Left lung (tissue), 10 donors: ENCODE data around the gene STK36. TPM values are rescaled to one million over a fixed set of nuclear protein-coding genes. Genes with fewer than 3 reads are reported as not detected.

Source experiments
- ATAC-seq: fragments of 200-7000 bp; cut with Tn5 transposase; one replicate; pipeline ENCODE4 v1.9.1; 2020; ENCODE audit warnings: moderate library complexity
- DNase-seq, 4 donors: peaks; one replicate each; pipeline ENCODE4 v3.0.0-alpha.2; 2013 to 2020
- H3K27ac ChIP-seq, 2 donors: fragments of 200-600 bp; sonication (generic) in 1 of 2; one replicate each; pipeline versions ENCODE4 v1.5.0 to v1.8.0; 2020 to 2021
- H3K27me3 ChIP-seq, 2 donors: fragments of 200-600 bp; sonication (generic) in 1 of 2; one replicate each; pipeline versions ENCODE4 v1.5.0 to v1.8.0; 2020 to 2021
- H3K36me3 ChIP-seq, 2 donors: fragments of 200-600 bp; sonication (generic) in 1 of 2; one replicate each; pipeline versions ENCODE4 v1.5.0 to v1.8.0; 2020 to 2021
- H3K4me1 ChIP-seq, 2 donors: fragments of 200-600 bp; one replicate each; pipeline ENCODE4 v1.8.0; 2021
- H3K4me3 ChIP-seq, 2 donors: fragments of 200-600 bp; sonication (generic) in 1 of 2; one replicate each; pipeline versions ENCODE4 v1.5.0 to v1.8.0; 2020 to 2021; ENCODE audit warnings: mild to moderate bottlenecking in 1 of 2
- H3K9me3 ChIP-seq, 2 donors: fragments of 200-600 bp; sonication (generic) in 1 of 2; one replicate each; pipeline versions ENCODE4 v1.5.0 to v1.8.0; 2020 to 2021
- intact Hi-C, 2 donors: fragments of 100-400 bp; cut with DNase I; formaldehyde crosslinking; loops; one replicate each; pipeline versions ENCODE4 v1.11.2 to v1.14.2; 2022
- polyA plus RNA-seq, 6 donors: library from polyadenylated mRNA; unstranded; fragments of 120-200 nt; gene quantifications; one replicate each; pipeline ENCODE4 v1.2.1, GENCODE V29; 2013; ENCODE audit not compliant: insufficient read length in 6 of 6
- total RNA-seq, 2 donors: library from RNA; stranded (reverse); fragmentation: NEBNext Ultra II Directional; extraction: Animal tissue kit (Norgen Biotek cat#: 25700); gene quantifications; one replicate each; pipeline ENCODE4 v1.2.1, GENCODE V29; 2021
- TF ChIP-seq, protein P1 (sequence below), 2 donors: fragments of 200-600 bp; sonication (generic) in 1 of 2; IDR thresholded peaks; one replicate each; pipeline versions ENCODE4 v1.5.0 to v1.8.0; 2021; ENCODE audit warnings: antibody characterized with exemption in 2 of 2
- donor health status: DM: no; HTN: yes; CAD: no.
- donor health status: DM: no; HTN: no; CAD: no.

STK36 gene
- total and polyA plus RNA-seq, 8 donors = 40.1 to 112 (median 94.9) TPM

DNA sequence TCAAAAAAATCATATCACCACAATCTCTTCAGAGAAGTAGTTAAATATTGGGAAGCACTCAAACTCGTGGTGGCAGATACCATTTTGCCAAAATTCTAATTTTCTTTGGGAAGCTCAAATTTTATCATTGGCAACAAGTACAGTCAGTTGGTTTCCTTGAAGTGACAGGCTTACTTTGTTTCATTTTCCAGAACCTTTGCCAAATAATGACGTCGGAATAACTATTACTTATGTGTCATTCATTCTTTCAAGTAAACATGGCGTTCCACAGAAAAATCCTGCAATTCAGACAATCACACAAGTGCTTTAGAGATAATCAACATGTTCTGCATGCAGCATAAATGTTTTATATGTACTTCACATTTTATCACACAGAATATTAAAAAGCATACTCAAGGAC lies 44.2 kb downstream of the STK36 start:
- ATAC-seq (no peak), DNase-seq (no peak)
- H3K27ac ChIP-seq = no peak overlapping the region
- intact Hi-C loops = loop anchor here in 1 of 2 donors (10.0 kb wide), 1 partner anchor 129 kb away; no protein-coding TSS in a partner anchor
- TF ChIP-seq, protein P1, sequence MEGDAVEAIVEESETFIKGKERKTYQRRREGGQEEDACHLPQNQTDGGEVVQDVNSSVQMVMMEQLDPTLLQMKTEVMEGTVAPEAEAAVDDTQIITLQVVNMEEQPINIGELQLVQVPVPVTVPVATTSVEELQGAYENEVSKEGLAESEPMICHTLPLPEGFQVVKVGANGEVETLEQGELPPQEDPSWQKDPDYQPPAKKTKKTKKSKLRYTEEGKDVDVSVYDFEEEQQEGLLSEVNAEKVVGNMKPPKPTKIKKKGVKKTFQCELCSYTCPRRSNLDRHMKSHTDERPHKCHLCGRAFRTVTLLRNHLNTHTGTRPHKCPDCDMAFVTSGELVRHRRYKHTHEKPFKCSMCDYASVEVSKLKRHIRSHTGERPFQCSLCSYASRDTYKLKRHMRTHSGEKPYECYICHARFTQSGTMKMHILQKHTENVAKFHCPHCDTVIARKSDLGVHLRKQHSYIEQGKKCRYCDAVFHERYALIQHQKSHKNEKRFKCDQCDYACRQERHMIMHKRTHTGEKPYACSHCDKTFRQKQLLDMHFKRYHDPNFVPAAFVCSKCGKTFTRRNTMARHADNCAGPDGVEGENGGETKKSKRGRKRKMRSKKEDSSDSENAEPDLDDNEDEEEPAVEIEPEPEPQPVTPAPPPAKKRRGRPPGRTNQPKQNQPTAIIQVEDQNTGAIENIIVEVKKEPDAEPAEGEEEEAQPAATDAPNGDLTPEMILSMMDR (IDR thresholded peaks at IDR 0.05) = no peak
- H3K36me3 ChIP-seq = peaks cover 0 to 10% of the 10 kb centered on the region in 2 donors
- H3K27me3 ChIP-seq = no peaks in the 10 kb centered on the region
- H3K4me1 ChIP-seq = peaks cover 8 to 50% of the 10 kb centered on the region in 2 donors
- no peak overlapping the region for H3K4me3 ChIP-seq
- no peaks in the 10 kb centered on the region for H3K9me3 ChIP-seq

GRCh38 chr2:218717262-218717661 lies 45.4 kb downstream of the STK36 start:
- H3K27me3 ChIP-seq = no peaks in the 10 kb centered on the region
- ATAC-seq = peak; percentile 80
- TF ChIP-seq, protein P1 (IDR thresholded peaks at IDR 0.05) = no peak
- no peak for DNase-seq
- no peak overlapping the region for H3K4me3 ChIP-seq
- H3K9me3 ChIP-seq = no peaks in the 10 kb centered on the region
- intact Hi-C loops = loop anchor here in 1 of 2 donors (10.0 kb wide), 1 partner anchor 128 kb away; no protein-coding TSS in a partner anchor
- peaks cover 0 to 10% of the 10 kb centered on the region in 2 donors for H3K36me3 ChIP-seq
- peaks cover 0 to 46% of the 10 kb centered on the region in 2 donors for H3K4me1 ChIP-seq
- peak overlapping the region in 1 of 2 donors; percentile 30 for H3K27ac ChIP-seq

DNA sequence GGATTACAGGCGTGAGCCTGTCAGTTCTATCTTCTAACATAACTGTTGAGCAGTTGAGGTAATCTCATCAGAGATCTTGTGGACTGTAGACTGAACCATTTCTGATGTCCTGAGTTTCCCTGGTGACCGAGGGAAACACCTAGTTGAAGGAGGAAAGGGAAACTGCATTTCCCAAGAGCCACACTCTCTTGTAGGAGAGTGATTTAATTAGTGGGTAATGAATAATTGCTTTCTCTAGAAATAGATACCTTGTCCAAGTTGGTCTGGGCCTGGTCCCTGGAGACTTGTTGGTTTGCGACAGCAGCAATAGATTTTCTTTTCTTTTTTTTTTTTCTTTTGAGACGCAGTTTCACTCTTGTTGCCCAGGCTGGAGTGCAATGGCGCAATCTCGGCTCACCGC lies 46.2 kb downstream of the STK36 start:
- TF ChIP-seq, protein P1 (IDR thresholded peaks at IDR 0.05) = no peak
- no peak for ATAC-seq
- H3K9me3 ChIP-seq = no peaks in the 10 kb centered on the region
- H3K4me3 ChIP-seq = no peak overlapping the region
- peaks cover 0 to 47% of the 10 kb centered on the region in 2 donors for H3K4me1 ChIP-seq
- H3K36me3 ChIP-seq = peaks cover 0 to 10% of the 10 kb centered on the region in 2 donors
- no peaks in the 10 kb centered on the region for H3K27me3 ChIP-seq
- H3K27ac ChIP-seq = no peak overlapping the region
- intact Hi-C loops = loop anchor here in 1 of 2 donors (10.0 kb wide), 1 partner anchor 127 kb away; no protein-coding TSS in a partner anchor
- DNase-seq = no peak

GRCh38 chr2:218719457-218719856 lies 47.6 kb downstream of the STK36 start:
- DNase-seq = no peak
- intact Hi-C loops = loop anchor here in 1 of 2 donors (10.0 kb wide), 1 partner anchor 125 kb away; no protein-coding TSS in a partner anchor

More at GRCh38 chr2:218719457-218719856, 47.6 kb downstream of the STK36 start:
- TF ChIP-seq, protein P1 (IDR thresholded peaks at IDR 0.05) = no peak
- no peak overlapping the region for H3K4me3 ChIP-seq
- no peak overlapping the region for H3K27ac ChIP-seq
- ATAC-seq = no peak
- H3K27me3 ChIP-seq = no peaks in the 10 kb centered on the region
- H3K9me3 ChIP-seq = no peaks in the 10 kb centered on the region
- peaks cover 0 to 40% of the 10 kb centered on the region in 2 donors for H3K4me1 ChIP-seq
- peaks cover 0 to 10% of the 10 kb centered on the region in 2 donors for H3K36me3 ChIP-seq
